RWPE2 (cell line): Measurements from ENCODE around the gene CLEC3A.
A peak's percentile ranks its signal among the peaks of the same experiment; 100 is the strongest.

ENCODE experiments used
- ATAC-seq: fragments of 200-7000 bp; cut with Tn5 transposase; 3 replicates; pipeline ENCODE4 v1.9.1; 2021; ENCODE audit warnings: low read depth
- DNase-seq: peaks from one replicate; pipeline ENCODE4 v3.0.0-alpha.2; 2020; ENCODE audit warnings: low spot score
- H3K27ac ChIP-seq: fragments of 450-650 bp; 2 replicates; pipeline ENCODE4 v1.5.1; 2017; ENCODE audit warnings: mild to moderate bottlenecking; ENCODE audit not compliant: poor library complexity, severe bottlenecking
- H3K27me3 ChIP-seq: fragments of 250-450 bp; sonication (Bioruptor Pico); 2 replicates; pipeline ENCODE4 v1.5.1; 2021; ENCODE audit warnings: mild to moderate bottlenecking, moderate library complexity; ENCODE audit not compliant: insufficient read depth, poor library complexity, severe bottlenecking
- H3K36me3 ChIP-seq: fragments of 250-450 bp; sonication (Bioruptor Pico); 2 replicates; pipeline ENCODE4 v1.5.1; 2020; ENCODE audit warnings: low read depth, mild to moderate bottlenecking, moderate library complexity
- H3K4me1 ChIP-seq: fragments of 250-450 bp; sonication (Bioruptor Pico); 2 replicates; pipeline ENCODE4 v1.5.1; 2021; ENCODE audit warnings: mild to moderate bottlenecking, moderate library complexity; ENCODE audit not compliant: insufficient read depth, poor library complexity, severe bottlenecking
- H3K4me3 ChIP-seq: fragments of 250-450 bp; sonication (Bioruptor Pico); 2 replicates; pipeline ENCODE4 v1.5.1; 2021; ENCODE audit warnings: mild to moderate bottlenecking, moderate library complexity; ENCODE audit not compliant: severe bottlenecking
- H3K9me3 ChIP-seq: fragments of 250-450 bp; sonication (Bioruptor Pico); 2 replicates; pipeline ENCODE4 v1.5.1; 2021; ENCODE audit warnings: mild to moderate bottlenecking, moderate library complexity; ENCODE audit not compliant: severe bottlenecking
- CTCF ChIP-seq: fragments of 450-650 bp; IDR thresholded peaks from one replicate; pipeline ENCODE4 v1.5.1; 2017; ENCODE audit warnings: mild to moderate bottlenecking, moderate library complexity; ENCODE audit not compliant: poor library complexity, severe bottlenecking

CLEC3A gene

GRCh38 chr16:78002915-78003538 lies 19.3 kb upstream of the CLEC3A start:
- peak; percentile 91 for ATAC-seq
- H3K9me3 ChIP-seq, result no peaks in the 10 kb centered on the region
- no peaks in the 10 kb centered on the region for H3K4me1 ChIP-seq
- no peaks in the 10 kb centered on the region for H3K27me3 ChIP-seq
- DNase-seq, result peak; percentile 71
- no peaks in the 10 kb centered on the region for H3K36me3 ChIP-seq
- H3K4me3 ChIP-seq, result no peak overlapping the region
- TF ChIP-seq CTCF, result peak; percentile 87
- no peak overlapping the region for H3K27ac ChIP-seq

GRCh38 chr16:78004517-78004916 lies 17.8 kb upstream of the CLEC3A start:
- Histone ChIP-seq H3K4me1 (no peaks in the 10 kb centered on the region), H3K9me3 (no peaks in the 10 kb centered on the region), H3K4me3 (no peak overlapping the region), H3K36me3 (no peaks in the 10 kb centered on the region), H3K27me3 (no peaks in the 10 kb centered on the region), H3K27ac (no peak overlapping the region)
- DNase-seq (no peak), ATAC-seq (no peak)
- no peak for TF ChIP-seq CTCF

DNA sequence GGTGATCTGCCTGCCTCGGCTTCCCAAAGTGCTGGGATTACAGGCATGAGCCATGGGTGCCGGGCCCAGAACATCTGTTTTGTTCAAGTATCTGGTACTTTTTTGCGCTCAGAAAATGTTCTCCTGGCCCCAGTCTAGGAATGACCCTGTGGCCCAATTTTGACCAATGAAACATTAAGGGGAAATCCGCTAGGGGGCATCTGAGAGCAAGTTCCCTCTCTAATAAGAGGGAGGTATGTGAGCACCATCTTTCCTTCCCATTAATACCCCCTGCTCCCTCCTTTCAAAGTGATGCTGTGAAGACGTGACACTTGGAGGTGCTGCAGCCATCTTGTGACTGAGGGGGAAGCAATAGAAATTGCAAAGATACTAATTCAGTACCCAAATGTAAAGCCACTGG lies 16.5 kb upstream of the CLEC3A start:
- no peak for DNase-seq

GRCh38 chr16:78007121-78007520 lies 15.2 kb upstream of the CLEC3A start:
- no peak for TF ChIP-seq CTCF

More for the DNA sequence above, 16.5 kb upstream of the CLEC3A start:
- Histone ChIP-seq H3K4me3 (no peak overlapping the region), H3K4me1 (no peaks in the 10 kb centered on the region), H3K27me3 (no peaks in the 10 kb centered on the region), H3K36me3 (no peaks in the 10 kb centered on the region), H3K27ac (no peak overlapping the region), H3K9me3 (no peaks in the 10 kb centered on the region)
- no peak for ATAC-seq
- TF ChIP-seq CTCF, result no peak

DNA sequence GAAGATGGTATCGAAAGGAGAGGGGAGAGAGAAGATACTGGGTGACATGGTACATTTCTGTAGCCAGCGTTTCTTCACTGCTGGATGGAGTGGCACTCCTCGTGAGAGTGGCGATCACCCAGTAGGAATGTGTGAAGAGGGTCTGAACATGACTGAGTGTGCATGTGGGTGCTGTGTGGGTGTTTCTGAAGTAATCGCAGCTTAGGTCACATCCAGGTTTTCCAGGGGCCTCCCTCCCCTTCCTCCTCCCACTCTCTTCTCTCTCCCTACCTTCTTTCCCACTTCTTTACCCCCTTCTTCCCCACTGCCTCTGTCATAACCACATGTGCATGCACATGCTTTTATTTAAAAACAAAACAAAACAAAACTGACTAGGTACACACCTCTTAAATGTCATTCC lies 1.8 kb downstream of the CLEC3A start:
- no peak for ATAC-seq
- TF ChIP-seq CTCF, result no peak
- Histone ChIP-seq H3K4me1 (no peaks in the 10 kb centered on the region), H3K9me3 (no peaks in the 10 kb centered on the region), H3K27me3 (no peaks in the 10 kb centered on the region), H3K27ac (no peak overlapping the region), H3K4me3 (no peak overlapping the region), H3K36me3 (no peaks in the 10 kb centered on the region)
- no peak for DNase-seq

More at GRCh38 chr16:78007121-78007520, 15.2 kb upstream of the CLEC3A start:
- ATAC-seq, result no peak
- Histone ChIP-seq H3K9me3 (no peaks in the 10 kb centered on the region), H3K27ac (no peak overlapping the region), H3K36me3 (no peaks in the 10 kb centered on the region), H3K4me1 (no peaks in the 10 kb centered on the region), H3K27me3 (peaks cover 4% of the 10 kb centered on the region), H3K4me3 (no peak overlapping the region)
- DNase-seq, result no peak
